H4 (cell line): ENCODE results near the gene ITGA4. TPM values are rescaled to one million over a fixed set of nuclear protein-coding genes. Genes with fewer than 3 reads are reported as not detected.
"Not testable (repeated sequence)": the region's sequence is repeated elsewhere in the genome, so short reads cannot be mapped to it uniquely, and the experiment has no call there.

ENCODE experiments used
- DNase-seq: peaks from one replicate; pipeline ENCODE4 v3.0.0-alpha.2; 2015; ENCODE audit warnings: low spot score
- total RNA-seq: library from RNA; depleted of rRNA; stranded (reverse); fragments of >200 nt; shearing (Covaris generic); gene quantifications from 2 replicates; pipeline ENCODE4 v1.2.3, GENCODE V29; 2014; rRNA removed

Gene ITGA4
- total RNA-seq, result 47.6 and 59.4 TPM in 2 replicates

DNA sequence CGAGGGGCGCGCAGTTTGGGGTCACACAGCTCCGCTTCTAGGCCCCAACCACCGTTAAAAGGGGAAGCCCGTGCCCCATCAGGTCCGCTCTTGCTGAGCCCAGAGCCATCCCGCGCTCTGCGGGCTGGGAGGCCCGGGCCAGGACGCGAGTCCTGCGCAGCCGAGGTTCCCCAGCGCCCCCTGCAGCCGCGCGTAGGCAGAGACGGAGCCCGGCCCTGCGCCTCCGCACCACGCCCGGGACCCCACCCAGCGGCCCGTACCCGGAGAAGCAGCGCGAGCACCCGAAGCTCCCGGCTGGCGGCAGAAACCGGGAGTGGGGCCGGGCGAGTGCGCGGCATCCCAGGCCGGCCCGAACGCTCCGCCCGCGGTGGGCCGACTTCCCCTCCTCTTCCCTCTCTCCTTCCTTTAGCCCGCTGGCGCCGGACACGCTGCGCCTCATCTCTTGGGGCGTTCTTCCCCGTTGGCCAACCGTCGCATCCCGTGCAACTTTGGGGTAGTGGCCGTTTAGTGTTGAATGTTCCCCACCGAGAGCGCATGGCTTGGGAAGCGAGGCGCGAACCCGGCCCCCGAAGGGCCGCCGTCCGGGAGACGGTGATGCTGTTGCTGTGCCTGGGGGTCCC is at the start of gene ITGA4:
TSS of gene ITGA4 (plus strand) at position 266 of the 620 bp plus-strand sequence. CDS start at position 535, 269 bp downstream.
- DNase-seq, result peak; percentile 63

DNA sequence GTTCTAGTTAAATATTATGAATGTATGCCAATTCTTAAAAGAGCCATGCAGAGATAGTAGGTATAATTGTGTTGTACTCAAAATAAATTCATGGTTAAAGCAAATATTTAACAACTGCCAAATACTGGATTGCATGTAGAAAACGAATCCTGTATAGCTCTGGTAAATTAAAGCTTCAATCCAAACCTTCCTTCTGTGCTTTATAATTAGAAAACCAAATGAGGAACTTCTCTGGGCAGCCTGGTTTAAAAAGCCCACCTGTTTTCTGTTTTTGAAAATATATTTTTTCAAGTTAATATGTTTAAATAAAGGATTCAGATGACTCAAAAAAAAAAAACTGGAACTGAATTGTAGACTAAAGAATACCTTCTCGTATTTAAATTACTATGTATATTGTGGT is 48.3 kb upstream of the ITGA4 start:
- DNase-seq, result no peak

DNA sequence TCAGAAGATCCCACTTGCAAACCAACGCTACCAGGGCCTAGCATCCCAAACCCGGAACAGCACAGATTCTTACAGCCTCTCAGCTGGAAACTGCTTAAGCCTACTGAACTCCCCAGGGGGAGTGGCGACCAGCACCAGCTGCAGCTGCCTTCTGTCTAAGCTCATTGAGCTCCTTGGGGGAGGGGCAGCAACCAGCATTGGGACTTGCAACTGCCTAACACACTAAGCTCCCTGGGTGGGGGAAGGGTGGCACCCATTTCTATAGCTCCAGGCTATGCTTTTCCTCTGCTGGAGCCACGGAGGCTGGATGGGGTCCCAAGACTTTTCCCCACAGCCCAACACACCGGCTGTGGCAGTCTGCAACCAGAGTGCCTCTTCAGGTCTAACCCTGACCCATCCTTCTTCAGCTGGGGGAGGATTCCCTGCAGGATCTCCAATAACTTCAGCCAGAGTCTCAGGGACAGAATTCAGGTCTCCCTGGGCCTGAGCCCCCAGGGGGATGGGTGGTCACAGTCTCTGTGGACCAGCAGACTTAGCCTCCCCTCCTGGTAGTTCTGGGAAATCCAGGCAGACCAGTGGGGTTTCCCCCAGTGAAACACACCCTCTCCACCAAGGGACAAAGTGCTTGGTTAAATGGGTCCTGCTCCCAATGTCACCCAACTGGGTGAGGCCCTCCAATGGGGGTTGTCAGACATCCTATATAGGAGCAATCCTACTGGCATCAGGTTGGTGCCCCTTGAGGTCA is 45.9 kb upstream of the ITGA4 start:
- no peak for DNase-seq

DNA sequence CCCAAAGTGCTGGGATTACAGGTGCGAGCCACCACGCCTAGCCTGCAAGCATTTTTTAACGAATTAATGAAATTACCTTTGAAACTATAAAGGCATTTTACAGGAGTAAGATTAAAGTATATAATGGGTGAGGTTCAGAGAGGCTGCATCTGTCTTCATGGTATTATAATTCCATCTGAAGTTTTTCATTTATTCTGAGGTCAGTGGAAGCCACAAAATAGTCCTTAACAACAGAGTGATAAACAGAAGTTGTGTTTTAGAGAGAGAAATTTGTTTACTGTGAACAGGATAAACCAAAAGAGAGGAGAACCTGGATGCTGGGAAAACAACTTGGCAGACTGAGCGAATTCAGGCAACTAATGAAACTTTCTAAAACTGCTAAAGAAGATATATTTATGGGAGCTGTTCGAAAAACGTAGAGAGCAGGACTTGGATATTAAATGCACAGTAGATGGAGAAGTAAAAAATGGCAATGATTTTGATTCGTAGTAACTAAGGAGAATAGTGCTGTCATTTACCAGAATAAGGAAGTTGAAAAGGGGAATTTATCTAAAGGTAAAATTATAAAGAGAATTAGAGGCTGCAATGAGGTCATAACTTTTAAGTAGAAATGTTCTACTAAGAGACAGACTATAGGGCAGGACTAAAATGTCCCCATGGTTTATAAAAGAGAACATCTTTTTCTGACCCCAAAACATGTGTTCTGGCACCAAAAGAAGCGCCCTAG is 37.9 kb upstream of the ITGA4 start:
- DNase-seq, result no peak

DNA sequence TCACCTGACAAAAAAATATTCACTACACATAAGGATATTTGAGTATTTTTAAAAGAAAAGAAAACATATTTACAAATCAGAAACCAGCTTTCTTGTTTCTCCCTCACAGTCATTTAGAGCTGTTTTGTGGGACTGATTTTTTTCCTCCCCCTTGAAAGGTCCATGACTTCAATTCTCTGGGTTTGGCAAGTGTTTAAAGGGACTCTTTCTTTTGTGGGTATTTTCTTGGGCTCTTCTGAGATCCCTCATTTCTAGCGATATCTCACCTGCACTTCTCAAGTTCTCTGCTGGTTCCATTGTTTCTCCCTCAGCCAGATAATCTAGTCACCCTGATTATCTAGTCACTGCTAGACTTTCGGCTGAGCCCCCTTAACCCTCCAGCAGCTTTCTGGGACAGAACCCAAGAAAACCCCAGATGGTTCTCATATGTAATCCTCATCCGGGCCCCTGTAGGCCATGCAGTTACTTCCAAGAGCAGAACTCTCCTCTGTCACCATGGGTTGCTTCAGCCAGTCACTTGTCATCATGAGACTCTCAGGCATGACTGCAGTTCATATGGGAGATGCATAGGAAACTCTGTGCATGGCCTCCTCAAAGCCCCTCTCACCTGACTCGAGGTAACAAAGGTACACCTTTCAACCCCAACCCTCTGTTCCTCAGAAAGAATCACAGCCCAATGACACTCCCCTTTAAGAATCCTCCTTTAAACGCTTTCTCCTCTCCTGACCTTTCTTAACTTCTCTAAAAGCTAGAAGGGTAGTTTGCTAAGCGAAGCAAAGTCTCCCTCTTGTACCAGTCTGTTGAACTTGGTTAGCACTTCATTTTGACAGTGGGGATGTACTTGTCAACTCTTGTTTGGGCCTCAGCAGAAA is 36.7 kb upstream of the ITGA4 start:
- no peak for DNase-seq

DNA sequence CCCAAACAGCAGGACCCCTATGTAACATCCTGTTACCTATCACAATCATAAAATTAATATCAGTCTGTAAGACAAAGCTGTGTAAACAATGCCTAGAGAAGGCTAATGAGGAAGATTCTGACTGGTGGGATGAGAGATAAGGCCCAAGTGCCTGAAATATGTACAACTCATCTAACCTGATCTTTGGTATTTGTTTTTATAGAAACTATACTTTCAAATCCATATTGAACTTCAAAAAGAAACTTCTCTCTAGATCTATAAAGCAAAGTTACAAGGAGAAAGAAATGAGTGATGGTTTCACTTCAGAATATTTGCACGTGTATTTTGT is 36.1 kb upstream of the ITGA4 start:
- no peak for DNase-seq

DNA sequence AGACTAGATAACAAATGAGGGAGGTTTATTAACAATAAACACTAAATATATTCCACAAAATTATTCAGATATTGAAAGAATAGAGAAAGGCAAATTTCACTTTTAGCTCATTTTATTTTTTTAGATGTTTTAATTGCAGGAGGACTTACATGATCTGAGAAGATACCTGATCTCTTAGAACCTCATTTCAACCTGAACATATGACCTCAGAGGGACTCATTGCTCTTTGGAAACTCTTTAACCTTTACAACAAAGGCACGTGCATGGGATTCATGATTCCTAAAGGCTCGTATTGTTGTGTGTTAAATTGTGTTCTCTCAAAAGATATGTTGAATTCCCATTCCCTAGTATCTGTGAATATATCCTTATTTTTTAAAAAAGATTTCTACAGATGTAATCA is 35.7 kb upstream of the ITGA4 start:
- DNase-seq, result no peak

DNA sequence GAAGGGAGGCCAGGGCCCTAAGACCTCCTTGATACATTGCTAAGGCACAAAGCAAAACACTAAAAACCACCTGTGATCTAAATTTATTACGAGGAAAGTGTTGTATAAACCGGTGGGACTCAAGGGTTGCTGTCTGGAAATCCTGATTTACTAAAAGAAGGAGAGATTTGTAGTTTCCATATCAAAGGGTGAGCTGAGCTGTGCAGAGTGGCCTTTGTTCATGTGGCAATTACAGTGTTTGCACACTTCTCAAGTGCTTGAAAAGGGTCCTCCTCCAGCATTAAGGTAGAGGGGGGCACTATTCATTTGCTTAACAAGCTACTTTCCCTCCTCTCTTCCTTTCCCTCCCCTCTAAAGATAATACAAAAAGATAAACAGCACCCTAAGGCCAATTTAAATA is 30.5 kb upstream of the ITGA4 start:
- no peak for DNase-seq

DNA sequence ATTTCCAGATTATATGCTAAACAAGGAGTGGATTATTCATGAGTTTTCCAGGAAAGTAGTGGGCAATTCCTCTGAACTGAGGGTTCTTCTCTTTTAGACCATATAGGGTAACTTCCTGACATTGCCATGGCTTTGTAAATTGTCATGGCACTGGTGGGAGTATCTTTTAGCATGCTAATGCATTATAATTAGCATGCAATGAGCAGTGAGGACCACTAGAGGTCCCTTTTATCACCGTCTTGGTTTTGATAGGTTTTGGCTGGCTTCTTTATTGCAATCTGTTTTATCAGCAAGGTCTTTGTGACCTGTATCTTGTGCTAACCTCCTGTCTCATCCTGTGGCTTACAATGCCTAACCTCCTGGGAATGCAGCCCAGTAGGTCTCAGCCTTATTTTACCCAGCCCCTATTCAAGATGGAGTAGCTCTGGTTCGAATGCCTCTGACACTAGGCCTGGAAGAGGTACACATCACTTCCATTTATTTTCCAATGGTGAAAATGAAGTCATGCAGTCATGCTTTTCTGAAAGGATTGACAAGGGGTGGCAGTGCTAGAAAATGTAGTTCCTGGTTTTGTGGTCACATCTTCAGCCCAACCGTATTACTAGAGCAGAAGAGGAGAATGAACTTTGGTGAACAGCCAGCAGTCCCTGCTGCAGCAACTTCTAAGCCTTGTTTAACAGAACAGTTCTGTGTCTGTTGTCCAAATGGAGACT is 26.6 kb upstream of the ITGA4 start:
- DNase-seq, result peak; percentile 16

DNA sequence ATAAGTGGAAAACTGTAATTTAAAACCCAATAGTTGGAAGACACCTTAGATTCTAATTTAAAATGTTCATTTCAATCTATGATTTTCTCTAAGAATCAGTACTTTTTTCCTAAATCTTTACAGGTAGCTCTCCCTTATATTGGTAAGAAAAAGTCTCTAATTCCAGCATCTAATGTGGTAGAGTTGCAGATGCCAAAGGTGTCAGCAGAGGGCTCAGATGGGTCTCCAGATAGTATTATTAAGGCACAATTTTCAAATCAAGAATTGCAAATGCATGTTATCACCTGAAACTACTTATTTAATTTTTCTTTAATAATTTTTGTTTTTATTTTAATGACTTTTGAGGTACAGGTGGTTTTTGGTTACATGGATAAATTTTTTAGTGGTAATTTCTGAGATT is 25.5 kb upstream of the ITGA4 start:
- DNase-seq, result no peak

DNA sequence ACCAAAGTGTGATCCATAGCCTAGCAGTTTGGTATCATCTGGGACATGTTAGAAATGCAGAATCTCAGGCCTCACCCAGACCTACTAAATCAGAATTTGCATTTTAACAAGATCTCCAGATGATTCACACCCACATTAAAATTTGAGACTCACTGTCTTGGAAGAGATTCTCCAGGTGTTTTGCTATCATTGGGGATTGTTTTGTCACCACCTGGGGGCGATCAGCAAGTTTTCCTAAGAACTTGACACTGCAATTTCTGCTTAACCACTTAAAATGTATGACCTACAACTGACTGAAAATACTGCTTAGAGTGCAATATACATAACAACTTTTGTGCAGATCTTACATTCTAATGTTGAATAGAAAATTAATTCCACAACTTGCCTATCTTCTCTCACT is 18.9 kb upstream of the ITGA4 start:
- DNase-seq, result no peak

DNA sequence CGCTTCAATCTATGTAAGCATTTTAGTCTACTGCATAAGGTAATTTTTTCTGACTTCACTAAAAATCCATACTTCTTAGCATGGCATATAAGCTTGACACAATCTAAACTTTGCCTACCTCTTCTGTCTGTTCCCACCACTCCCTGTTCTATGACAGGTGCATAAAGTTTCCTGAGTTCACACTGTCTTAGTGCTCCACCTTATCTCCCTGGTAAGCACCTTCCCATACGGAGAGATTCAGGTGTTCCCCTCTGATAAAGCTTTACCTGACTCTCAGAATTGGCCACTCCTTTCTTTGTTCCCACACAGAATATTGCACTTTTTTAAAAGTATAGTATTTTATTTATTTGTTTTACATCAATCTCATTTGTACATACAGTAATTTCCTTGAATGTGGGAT is 16.8 kb upstream of the ITGA4 start:
- no peak for DNase-seq

DNA sequence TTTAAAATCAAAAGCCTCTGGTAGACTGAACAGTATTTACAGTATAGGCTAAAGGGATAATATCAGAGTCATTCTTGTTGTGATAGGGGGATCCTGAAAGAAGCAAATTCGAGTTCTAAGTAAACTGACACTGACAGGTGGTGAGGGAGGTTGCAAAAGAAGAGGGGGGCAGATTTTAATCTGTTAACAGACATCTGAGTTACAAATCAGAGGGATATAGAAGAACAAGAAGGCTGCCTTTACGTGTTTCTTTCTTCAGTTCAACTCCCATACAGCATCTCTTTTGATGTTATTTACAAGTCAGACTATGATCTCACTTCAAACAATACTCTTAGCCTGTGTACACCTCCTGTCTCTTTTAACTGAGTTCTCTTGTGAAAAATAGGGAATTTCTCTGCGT is 16.3 kb upstream of the ITGA4 start:
- no peak for DNase-seq

DNA sequence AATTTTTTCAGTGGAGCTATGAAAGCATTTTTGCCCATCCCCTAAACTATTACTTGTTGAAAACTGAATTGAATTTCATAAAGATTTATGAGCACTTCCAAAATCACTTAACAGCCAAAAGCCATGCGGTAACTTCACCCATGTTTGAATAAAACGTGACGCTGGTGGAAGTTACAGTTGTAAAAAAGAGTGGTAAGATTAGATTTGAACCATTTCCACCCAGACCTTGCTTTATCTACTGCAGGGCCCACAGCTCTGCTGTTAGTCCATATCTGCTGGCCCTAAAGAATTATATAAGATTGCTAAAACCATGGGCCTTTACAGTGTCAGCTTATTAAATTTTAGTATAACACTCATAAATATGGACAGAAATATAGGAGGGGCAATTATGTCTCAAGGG is 15.5 kb upstream of the ITGA4 start:
- DNase-seq, result no peak

DNA sequence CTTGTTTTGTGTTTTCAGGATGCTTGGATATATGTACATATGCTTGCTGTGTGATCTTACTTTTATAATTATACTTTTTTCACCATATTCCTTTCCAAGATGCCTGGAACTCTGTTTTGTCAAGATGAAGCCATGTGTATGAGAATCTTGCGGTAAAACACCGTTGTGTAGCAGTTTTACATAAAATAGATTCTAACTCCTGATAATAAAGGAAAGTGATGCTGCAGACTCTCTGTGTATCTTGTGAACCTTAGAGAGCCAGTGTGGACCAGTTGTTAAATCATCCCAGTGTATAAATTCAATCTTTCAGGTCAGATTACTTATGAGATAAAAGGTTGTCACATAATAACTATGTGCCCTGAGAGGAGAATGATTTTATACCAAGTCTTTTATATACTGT is 12.5 kb upstream of the ITGA4 start:
- DNase-seq, result no peak

DNA sequence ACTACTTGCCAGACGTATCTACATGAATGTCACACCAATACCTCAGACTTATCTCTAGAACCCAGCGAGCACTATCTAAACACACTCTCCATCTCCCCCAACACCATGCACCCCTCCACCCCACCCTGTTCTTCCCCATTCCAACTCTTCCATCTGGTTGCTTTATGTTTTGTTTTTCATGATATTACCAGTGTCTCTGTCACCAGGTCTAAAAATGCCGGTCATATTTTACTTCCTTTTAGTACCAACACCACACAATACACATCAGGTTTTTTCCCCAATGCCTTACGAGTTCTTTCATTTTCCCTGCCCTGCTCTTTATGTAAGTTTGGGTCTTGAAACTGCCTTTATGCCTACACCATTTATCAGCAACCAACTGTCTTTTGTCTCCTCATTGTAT is 10.2 kb upstream of the ITGA4 start:
- no peak for DNase-seq

DNA sequence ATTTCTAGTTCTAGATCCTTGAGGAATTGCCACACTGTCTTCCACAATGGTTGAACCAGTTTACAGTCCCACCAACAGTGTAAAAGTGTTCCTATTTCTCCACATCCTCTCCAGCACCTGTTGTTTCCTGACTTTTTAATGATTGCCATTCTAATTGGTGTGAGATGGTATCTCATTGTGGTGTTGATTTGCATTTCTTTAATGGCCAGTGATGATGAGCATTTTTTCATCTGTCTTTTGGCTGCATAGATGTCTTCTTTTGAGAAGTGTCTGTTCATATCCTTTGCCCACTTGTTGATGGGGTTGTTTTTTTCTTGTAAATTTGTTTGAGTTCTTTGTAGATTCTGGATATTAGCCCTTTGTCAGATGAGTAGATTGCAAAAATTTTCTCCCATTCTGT is 7.9 kb upstream of the ITGA4 start:
- not testable (repeated sequence) for DNase-seq

DNA sequence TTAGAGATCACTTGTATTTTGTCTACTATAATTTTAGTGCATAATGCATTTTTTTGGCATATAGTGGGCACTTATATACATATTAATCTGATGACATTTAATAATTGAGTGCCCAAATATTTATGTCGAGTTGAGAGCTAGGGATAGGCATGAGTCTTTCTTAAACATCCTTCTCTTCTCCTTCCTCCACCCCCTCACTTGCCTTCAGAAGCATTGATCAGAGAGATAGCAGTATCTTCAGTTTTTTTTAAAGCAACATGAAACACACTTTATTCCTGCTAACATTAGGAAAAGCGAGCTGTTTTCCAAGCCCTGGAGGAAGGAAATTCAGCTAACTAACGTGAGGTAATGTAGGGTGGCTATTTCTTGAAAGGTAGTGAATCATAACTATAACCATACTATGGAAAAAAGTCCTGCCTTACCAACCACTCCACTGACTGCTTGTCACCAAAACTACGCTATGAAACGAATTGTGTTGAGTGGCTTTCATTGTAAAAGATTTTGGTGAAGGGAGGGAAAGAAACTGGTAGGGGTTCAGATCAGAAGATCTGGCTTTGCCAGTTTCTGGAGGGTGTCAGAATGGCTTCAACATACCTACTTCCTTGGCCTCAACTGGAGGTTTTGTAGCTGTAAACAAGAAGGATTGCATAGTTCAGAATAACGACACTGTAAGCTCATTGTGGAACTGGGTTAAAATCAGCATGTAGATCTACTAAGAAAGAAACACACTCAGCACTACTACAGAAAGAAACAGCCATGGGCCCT is 2.3 kb upstream of the ITGA4 start:
- DNase-seq, result no peak

DNA sequence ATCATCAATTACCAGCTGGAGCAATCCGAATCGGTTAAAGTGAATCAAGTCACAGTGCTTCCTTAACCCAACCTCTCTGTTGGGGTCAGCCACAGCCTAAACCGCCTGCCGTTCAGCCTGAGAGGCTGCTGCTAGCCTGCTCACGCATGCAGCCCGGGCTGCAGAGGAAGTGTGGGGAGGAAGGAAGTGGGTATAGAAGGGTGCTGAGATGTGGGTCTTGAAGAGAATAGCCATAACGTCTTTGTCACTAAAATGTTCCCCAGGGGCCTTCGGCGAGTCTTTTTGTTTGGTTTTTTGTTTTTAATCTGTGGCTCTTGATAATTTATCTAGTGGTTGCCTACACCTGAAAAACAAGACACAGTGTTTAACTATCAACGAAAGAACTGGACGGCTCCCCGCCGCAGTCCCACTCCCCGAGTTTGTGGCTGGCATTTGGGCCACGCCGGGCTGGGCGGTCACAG is 496 bp upstream of the ITGA4 start:
- DNase-seq, result peak; percentile 22

DNA sequence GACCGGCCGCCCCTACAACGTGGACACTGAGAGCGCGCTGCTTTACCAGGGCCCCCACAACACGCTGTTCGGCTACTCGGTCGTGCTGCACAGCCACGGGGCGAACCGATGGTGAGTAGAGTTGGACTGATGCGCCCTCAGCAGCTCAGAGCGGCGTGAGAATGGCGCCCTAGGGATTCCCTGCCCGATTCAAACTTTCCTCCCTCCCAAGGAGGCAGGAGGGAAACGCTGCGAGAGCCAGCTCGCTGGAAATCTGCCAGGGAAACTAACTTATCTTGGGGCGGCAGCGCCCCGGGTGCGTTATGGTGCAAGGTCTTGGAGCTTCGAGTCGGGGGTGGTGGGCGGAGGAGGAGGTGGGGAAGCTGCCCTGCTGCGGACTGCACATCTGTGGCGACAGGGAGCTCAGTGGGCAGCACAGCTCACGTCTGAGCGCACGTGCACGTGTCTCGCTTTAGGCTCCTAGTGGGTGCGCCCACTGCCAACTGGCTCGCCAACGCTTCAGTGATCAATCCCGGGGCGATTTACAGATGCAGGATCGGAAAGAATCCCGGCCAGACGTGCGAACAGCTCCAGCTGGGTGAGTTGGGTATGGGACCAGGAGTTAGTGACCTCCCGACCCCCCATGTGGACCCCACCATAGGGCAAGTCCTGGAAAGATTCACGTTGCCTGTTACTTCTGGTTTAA is 697 bp downstream of the ITGA4 start:
- DNase-seq, result peak; percentile 22
